Inflammatory macrophage treated with lipopolysaccharide for 1 hour (primary cell): Measurements from ENCODE around the gene LMOD2.

ENCODE experiments used
- DNase-seq, 2 donors: peaks; one replicate each; pipeline ENCODE4 v3.0.0-alpha.2; 2020 to 2022

The LMOD2 gene

DNA sequence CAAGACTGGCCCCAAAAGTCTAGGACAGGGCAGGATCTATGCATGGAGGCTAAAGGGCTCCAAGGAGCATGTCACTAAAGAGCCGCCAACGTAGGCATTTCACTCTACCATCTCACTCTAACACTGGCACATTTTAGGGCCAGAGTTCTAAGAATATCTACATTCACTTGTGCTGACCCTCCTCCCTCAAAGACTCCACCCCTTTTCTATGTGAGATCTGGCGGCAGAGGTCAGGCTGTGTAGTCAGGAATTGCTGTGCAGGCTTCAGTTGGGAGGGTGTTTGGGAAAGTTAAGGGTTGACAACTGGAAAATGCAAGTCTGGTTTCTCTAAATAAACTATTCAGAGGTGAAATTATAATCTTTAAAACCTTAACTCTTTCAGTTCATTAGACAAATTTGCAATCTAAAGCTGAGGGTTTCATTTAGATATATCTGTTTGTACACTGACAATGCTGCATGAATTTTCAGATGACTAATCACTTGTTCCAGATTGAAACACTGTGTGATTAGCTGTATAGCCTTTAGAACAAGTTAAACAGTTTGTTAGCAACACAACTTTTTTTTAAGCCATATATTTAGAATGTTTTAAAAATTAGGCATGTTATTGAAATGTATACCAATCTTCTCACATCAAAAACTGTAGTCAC lies 18.2 kb downstream of the LMOD2 start:
- DNase-seq, result no peak

DNA sequence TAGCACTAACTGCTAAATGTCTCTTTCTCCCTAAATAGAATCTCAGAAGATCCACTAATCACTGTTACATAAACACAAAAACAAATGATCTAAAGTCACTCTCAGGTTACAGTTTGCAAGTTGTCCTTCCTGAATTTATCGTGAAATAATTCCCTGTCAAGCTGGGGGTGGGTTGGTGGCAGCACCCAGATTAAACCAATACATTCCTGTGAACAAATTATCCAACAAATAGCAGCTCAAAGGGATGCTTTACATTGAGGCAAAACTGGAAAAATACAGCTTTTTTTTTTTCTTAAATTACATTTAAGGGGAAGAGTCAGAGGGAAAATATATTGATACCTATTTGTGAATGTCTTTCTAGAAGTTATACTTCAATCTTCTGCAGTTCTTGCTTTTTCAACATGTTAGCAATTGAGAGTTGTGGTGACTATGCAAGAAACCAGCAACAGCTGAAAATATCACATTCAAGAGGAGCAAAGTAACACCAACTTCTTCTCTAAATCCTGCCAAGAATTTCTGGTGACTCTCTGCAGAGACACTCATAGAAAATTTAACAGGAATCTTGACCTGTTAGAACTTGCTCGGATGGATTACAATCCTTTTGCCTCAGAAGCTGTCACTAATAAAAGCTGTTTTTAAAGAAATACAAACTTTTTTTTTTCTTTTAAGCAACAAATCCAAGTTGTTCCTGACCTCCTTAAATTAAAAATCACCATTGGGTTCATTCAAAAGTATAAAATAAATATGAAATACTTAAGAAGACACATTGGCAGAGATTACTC lies 18.9 kb downstream of the LMOD2 start:
- DNase-seq, result no peak

DNA sequence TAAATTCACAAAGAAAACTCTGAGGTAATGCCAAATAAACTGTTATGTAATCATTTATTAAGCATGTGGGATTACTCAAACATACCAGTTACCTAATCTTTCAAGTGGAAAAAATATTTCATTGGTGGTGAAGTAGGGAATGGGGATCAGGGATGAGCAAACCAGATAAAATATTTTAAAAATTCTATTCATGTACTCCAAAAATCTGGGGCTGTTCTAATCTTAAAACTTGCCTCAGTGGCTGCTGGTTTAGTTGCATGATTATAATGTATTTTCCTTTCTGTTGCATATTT lies 19.5 kb downstream of the LMOD2 start:
- DNase-seq, result peak; percentile 13 to 15

DNA sequence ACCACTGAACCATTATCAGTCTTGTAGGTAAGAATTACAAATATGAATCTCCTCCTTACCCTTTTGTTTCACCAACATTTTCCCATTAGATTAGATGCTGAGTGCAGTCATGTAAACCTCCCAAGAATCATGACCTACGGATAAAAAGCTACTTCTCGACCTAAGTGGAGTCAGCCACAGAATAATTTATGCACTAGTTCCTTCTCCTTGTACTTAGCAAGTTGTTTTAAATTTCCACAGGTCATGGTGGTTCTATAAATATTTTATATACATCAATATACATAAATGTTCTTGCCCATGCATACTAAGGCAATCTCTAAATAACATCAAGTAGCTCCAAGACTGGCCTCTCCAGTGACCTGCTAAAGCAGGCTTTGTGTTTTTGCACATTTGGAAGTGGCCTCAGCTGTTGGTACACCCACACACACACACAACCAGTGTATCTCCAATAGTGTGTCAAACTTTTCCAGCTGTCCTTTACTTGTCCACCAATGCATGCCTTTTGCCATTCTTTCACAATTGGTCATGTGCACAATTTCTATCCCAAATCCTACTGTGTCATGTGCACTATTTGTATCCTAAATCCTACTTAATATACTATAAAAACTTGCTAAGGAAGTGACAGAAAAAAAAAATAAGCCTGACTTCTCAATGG lies 21.5 kb downstream of the LMOD2 start:
- DNase-seq, result no peak

DNA sequence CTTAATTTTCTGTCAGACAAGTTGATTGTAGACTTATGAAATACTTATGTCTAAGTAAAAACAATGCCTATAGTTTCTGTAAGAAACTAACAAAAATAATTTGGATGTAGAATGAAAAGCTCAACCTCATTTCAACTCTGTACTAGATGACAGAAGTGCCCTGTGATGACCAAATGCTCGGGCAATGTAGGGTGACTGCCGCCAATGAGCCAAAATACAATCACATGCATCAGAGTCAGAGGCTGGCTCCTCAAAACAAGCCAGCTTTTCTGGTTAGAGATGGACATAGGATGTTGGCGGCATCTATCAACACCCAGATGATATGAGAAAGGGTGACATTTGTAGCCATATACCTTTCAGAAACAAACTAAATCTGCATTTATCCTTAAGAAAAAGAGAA lies 23.9 kb downstream of the LMOD2 start:
- DNase-seq, result no peak

DNA sequence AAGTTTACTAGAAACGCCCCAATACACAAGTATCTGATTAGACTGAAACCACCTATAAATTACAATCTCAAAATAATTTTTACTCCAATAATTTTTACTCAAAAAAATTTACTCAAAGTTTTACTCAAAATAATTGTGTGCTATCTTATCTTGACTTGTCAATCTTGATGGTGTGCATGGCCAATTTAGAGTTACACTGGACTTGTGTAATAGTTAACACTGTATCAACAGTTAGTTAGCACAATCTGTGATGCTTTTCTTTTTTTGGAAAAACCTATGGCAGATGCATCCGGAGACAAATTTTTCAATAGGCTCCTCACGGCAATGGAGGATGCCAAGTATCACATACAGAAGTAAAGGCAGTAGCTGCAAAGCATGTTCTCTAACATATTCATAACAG lies 24.9 kb downstream of the LMOD2 start:
- no peak for DNase-seq

DNA sequence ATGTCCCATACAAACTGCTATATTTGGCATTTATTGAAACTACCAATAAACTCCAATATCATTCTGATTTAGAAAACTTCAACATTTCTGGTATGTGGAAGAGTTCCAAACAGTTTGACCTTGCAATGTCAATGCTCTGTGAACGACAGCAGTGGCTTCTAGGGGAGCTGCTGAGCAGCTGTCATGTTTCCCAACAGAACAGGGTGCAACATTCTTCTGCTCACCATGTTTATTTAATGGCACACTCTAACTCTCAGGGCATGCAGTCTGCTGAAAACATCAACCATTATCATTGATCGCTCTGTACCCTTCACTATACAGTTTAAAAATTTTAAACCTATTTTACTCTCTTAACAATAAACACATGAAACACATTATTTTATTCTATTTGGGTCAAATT lies 25.9 kb downstream of the LMOD2 start:
- DNase-seq, result no peak

DNA sequence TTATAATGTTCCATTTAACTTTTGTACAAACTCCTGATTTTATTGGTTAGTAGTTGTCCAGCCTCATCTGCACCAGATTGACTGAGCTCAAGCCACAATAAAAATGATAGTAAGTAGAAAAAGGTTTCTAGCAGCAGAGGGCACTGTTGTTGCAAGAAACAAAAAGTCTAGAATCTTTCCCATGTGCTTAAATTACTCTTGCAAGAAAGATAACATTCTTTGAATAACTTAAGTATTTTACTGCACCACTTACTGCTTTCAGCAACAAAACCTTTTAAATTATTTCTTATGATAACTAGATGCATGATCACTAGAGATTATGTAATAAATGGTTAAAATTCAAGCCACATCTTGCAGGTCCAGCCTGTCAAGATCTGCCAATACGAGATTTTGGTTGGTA lies 27.0 kb downstream of the LMOD2 start:
- peak; percentile 27 to 79 for DNase-seq

DNA sequence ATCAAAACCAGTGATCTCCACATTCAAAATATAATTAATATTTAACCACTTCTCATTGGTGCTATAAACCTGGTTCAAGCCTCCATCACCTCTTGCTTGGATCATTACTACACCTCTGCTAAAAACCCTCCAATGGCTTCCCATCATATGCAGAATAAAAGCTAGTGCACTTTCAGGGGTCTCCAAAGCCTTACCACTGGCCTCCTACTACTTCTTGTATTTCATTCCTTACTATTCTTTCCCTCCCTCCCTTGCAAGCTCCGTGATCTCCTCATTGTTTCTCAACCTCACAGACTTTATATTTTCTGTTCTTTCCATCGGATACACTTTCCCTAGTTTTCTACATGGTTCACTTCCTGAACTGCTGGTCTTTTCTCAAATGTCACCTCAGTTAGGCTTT lies 31.5 kb downstream of the LMOD2 start:
- no peak for DNase-seq

DNA sequence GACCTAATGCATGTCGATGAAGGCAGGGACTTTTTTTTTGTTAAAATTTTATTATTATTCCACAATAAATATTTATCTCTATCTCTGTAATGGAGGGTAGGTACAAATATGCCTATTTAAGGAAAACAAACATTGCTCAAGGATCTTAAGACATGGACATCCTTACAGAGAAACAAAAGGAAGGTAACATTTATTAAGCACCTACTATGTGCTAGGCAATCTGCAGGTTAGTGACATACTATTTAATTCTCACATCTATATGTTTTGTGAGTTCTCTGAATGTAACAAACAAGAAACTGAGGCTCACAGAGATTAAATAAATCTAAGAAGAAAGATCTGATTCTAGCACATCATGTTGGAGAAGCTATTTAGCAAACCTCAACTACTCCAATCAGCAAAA lies 32.1 kb downstream of the LMOD2 start:
- no peak for DNase-seq

DNA sequence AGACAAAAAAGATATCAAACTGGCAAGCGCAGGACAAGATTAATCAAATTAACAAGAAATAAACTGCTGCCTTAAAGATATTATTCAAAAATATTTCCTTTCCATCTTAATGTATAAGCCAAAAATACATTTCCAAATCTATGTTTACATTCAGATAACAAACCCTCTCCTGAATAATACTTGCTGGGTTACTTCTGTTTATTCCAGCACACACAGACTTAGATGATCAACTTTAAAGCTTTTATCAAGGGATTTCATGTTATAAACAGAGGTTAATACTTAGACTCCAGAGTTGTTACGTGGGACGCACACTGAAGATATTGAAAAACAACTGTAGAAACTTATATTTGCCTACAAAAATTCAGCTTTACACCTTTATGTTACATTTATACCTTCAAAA lies 33.6 kb downstream of the LMOD2 start:
- DNase-seq, result no peak

DNA sequence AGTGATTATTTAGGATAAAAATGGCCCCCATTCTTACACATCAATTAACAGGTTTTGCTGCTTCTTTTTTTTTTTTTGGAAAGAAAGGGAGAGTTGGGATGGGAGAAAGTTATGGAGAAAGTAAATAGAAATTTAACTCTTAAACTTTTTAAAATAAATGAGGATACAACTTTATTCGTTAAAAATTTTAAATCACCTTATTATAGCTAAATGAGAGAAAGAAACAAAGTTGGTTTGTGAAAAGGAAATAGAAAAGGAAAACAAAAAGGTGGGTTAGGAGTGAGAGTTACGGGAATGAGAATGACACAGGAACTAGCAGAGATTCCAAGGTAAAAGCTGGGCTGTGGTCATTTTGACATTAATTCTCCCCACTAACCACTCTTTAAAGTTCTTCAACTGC lies 34.9 kb downstream of the LMOD2 start:
- DNase-seq, result no peak

DNA sequence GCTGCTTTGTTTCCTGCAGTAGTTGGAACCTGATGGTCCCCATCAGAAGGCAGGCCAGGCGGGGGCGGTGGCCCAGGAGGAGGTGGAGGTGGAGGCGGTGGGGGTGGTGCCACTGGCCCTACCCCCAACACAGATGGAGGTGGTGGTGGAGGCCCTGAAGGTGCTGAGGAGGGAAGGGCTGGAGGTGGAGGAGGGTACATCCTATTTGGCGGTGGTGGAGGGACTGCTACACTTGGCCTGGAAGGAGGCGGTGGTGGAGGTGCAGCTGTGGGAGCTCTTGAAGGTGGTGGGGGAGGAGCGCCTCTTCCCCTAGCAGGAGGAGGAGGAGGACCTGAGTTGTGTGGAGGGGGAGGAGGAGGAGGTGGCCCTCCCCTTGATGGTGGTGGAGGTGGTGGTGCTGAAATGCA lies 36.8 kb downstream of the LMOD2 start:
- no peak for DNase-seq

DNA sequence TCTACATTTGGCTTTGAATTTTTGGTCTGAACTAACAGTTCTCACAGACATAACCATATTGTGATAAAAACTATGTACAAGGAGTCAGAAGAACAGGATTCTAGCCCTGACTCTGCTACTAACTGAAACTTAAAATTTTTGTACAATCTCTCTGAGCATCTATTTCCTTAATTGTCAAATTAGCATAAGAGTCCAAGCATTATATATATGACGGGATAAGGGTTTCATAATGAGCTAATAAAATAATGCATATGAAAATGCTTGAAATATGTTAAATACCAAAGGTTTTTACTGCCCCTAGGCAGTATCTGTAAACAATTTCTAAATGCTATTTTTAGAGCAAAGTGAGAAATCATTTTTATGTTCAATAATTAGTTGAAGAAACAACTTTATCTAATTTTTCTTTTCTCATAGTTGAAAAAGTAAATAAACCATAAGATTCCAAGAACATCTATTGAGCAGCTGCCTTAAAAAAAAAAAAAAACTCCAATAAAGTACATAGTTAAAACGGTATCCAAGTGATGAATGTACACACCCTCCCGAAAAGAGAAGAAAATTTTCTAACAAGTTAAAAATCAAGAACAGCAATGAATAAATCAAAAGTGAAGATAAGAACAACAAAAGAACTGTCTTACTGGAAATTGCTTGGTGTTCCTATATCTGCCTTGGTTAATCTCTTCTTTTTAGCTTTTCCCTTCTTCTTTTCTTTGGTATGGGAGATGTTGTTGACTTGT lies 40.4 kb downstream of the LMOD2 start:
- DNase-seq, result no peak

DNA sequence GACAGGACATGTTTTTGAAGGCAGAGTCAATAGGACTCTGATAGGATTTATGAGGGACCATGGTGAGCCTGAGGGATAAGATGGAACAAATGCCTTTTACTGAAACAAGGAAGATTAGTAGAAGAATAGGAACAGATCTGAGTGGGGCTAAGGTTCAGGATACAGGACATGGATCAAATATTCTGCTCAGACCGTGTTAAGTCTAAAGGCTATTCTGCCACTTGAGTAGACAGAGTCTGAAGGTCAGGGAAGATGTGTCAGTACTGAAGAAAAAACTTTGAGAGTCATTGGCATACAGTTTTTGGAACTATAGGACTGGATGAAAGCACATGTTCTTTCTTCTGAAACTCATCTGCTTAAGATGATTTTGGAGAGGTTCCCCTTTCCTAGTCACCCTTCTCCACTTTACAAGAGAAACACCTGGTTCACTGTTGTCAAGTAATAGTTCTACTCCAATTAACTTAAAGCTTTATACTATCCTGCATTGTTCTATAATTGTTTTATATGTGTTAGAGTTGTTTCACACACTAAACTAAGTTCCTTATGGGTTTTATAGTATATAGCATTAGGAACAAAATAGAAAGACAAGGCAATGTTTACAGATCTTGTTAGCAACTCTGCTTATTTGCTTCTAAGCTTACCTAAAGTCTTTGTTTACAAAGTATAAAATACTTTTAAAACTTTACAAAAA lies 49.7 kb downstream of the LMOD2 start:
- DNase-seq, result no peak

DNA sequence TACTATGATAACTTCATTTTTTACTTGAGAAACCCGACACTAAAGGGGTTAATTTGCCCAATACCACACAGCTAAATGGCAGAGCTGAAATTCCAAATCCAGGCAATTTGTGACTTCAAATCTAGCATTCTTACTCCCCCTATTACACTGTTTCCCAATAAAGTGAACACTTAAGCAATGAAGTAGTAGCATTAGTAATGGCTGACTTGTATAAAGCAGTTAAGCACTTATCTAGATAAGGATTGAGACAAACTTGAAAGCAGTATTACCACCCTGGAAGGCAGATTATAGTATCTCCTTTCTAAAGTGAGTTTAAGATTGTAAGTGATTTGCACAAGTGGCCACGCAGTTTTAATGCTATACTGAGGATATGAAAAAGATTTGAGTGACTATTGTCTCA lies 53.9 kb downstream of the LMOD2 start:
- peak; percentile 16 to 22 for DNase-seq

DNA sequence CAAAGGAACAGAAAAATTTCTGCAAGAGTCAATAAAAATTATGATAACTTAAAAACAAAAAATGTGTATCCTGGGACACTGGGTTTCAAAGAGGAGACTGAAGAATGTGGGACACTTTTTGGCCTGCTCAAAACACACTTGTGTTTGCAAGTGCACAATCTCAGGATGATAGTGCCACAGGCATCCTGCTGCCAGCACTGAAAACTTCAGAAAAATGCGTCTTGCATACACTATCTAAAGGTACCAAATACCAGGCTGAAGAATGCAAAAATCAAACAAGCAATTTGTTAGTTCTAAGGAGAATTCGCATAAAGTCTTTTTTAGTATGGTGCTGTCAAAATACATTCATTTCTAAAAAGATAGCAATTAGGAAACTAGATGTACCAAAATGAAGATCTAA lies 55.0 kb downstream of the LMOD2 start:
- no peak for DNase-seq

DNA sequence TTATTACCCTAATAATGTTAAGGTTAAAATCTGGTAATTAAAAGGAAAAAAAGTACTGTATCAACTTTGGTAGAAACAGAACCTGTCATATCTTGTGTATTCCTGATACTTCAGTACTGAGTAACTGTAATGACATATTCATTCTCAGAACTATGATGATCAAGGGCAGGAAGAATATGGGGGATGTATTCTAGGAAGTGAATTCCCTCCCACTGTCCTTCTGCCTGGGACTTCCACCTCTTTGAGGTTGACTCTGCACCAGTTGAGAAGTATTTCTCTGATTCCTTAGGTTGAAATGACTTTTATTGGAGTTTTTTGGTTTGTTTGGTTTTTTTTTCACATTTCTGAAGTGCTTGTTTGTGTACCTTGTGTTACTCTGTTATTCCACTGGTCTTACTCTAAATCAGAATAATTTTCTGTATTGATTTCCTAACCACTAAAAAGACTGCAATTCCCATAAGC lies 56.2 kb downstream of the LMOD2 start:
- peak; percentile 60 to 68 for DNase-seq

DNA sequence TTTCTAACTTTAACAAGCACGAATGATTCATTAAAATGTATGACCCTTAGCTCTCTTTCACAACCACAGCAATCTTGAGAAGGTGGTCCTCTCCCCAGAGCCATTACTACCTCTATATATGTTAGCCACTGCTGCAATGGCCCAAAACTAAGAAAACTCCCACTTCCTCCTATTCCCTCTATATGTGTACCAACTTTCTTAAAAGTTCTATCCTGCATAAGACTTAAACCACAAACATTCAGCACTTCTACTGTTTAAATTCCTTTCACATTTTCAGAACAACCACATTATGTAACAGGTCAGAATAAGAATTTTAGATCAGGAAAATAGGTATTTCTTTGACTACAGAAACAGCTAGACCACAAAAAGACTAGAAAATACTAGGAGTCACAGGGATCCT lies 57.0 kb downstream of the LMOD2 start:
- DNase-seq, result peak in 1 of 2 donors; percentile 18
